NCI-H526 (cell line): ENCODE results near the gene CCDC187.
"Not testable (repeated sequence)": the region's sequence is repeated elsewhere in the genome, so short reads cannot be mapped to it uniquely, and the experiment has no call there.

Experiments used
- DNase-seq, 2 experiments: peaks; one replicate each; lab custom pipeline; 2025; lab: John Stamatoyannopoulos, UW

Gene CCDC187

DNA sequence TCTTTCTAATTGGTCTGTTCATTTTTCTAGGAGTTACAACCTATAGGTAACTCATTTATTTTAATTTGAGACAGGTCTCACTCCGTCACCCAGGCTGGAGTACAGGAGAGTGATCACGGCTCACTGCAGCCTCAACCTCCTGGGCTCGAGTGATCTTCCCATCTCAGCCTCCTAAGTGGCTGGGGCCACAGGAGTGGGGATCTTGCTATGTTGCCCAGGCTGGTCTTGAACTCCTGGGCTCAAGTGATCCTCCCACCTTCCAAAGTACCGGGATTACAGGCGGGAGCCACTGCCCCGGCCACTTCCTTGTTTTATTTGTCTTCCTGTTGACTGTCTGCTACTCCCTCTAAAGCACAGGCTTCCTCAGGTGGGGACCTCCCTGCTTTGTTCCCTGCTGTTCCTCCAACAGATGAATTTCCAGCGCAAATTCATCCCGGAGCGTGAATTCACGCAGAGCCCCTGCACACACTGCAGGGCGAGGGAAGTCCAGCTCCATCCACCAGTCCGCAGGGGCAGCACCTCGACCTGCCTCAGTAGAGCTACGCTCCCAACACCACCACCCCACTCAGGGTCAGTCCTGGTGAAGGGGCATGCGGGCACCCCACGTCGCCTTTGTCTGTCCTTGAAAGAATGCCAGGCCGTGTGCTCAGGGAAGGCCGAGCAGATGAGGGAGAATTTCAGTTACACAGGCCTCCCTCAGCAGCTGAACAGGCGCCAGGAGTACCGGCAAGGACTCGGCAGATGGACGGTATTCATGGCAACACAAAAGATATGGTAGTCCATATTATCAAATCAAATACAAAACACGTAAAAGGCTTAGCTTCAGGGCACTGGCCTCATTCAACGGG lies 64.5 kb downstream of the CCDC187 start:
- DNase-seq, result peak in 1 of 2 experiments; percentile 75

DNA sequence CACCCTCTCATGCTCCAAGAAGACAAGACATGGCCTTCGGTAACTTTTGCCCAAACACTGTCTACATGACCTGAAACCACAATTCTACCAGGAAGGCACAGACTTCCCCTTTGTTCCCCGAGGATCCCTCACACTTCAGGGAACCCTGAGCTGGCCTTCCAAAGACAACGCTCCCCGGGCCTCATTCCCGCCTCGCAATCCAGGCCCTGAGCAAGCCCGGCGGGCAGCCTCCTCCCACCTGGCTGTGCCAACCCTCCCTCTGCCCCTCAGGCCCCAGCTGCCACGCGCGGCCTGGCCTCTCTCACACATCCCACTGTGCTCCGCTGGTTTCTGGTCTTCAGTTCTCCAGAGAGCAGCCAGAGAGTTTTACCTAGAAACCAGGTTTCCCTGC lies 65.6 kb downstream of the CCDC187 start:
- DNase-seq, result no peak

DNA sequence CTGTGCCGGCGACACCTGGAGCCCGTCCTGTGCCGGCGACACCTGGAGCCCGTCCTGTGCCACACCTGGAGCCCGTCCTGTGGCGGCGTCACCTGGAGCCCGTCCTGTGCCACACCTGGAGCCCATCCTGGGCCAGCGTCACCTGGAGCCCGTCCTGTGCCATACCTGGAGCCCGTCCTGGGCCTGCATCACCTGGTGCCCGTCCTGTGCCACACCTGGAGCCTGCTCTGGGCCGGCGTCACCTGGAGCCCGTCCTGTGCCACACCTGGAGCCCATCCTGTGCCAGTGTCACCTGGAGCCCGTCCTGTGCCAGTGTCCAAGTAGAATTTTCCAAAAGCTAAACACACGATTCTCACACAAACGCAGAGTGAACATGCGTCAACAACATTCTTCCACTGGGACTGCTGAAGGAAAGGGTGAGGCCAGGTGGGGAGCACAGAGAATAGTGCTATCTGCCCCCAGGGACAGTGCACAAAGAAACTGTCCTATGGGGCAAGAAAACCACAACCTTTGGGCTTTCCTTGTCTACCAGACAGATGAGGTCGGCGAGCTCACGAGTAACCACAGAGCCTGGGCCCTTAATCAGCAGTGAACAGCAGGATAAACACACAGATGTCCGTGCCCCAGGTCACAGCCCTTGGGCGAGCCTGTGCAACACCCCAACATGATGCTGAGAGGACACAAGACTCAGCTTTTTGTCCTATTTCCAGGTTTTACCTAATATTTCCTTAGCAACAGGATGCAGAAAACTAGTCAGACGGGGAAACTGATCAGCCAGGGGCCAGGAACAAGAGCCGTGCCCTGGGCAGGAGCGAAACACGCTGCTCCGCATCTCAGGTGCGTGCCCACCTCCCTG lies 66.2 kb downstream of the CCDC187 start:
- DNase-seq, result no peak

DNA sequence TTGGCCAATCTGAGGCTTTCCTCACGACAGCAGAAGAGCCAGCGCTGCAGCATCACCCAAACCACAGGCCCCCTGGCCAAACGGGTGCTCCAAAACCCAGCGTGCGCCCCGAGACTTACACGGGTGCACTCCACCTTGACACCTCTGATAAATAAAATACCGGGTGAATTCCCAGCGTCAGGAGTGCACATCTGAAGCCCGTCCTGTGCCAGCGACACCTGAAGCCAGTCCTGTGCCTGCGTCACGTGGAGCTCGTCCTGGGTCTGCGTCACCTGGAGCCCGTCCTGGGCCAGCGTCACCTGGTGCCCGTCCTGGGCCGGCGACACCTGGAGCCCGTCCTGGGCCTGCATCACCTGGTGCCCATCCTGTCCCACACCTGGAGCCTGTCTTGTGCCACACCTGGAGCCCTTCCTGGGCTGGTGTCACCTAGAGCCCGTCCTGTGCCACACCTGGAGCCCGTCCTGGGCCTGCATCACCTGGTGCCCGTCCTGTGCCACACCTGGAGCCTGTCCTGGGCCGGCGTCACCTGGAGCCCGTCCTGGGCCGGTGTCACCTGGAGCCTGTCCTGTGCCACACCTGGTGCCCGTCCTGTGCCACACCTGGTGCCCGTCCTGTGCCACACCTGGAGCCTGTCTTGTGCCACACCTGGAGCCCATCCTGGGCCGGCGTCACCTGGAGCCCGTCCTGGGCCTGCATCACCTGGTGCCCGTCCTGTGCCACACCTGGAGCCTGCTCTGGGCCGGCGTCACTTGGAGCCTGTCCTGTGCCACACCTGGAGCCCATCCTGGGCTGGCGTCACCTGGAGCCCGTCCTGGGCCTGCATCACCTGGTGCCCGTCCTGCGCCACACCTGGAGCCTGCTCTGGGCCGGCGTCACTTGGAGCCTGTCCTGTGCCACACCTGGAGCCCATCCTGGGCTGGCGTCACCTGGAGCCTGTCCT lies 67.2 kb downstream of the CCDC187 start:
- not testable (repeated sequence) for DNase-seq

DNA sequence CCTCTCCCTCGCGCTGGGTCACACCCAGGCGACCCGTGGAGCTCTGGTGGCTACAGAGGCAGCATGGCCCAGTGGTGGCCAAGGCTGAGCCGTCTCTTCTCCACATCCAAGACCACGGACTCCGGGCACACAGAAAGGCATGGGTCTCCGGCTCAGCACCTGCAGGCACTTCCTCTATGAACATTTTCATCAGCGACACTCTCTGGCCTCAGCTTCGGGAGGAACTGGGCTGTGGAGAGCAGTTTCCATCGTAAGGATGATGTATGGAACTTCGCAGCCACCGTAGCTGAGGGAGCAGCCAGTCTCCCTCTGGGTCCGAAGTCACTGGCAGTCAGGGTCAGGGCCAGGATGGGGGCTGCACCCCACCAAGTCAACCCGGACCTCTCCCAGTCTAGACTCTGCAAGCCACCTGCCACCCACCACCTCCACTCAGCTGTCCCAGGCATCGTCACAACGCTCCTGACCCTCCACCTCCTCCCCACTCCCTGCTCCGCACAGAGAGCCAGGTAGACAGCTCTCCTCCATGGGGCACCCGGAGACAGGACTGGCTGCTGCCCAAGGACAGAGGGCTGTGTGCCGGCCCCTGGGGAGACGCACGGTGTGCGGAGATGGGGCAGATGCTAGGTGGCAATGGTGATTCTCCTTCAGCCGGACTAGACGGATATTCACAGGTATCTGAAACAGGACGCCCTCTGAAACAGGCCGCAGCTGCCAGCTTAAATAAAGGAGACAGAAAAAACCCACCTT lies 68.0 kb downstream of the CCDC187 start:
- DNase-seq, result no peak

DNA sequence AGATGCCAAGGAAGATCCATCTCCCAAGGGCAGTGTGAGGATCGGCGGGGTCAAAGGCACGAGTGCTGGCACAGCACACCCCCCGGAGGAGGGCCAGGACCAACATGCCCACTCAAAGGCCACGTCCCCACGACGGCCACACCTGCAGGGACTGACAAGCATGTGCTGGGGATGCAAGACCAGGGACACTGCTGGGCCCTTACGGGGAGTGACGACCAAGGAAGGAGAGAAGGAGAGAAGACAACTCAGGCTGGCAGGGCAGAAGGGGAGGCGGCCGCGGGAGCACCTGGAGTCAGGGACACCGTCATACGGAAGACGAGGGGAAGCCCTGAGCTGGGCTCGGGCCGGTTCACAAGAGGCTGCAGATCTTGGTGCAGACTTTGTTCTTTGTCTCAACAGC lies 68.7 kb downstream of the CCDC187 start:
- DNase-seq, result no peak

DNA sequence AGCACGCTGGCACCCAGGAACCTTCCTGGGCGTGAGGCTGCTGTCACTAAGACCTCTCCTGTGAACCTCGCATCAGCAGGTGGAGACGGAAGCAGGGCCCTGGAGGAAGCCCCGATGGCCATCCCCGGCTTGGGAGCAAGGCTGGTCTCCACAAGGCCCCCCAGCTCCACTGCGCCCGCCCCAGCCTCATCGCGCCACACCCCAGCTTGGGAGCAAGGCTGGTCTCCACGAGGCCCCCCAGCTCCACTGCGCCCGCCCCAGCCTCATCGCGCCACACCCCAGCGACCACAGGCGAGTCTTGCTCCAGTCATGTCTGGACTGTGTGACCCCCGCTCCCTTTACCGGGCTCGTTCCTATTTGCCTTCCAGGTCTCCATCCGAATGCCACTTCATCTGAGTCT lies 69.3 kb downstream of the CCDC187 start:
- no peak for DNase-seq

DNA sequence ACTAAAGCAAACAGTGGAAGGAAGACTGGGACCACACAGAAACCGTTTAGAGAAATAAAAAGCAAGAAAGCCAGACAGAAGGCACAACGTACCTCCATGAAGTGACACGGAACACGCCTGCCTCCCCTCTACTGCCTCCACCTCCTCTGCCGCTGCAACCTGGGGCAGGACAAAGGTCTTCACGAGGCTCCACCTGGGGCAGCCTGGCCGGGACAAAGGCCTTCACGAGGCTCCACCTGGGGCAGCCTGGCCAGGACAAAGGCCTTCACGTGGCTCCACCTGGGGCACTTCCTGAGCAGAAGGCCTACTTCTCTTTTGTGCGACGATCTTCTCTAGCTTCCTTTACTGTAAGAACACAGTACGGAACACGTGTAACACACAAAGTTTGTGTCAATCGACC lies 70.0 kb downstream of the CCDC187 start:
- DNase-seq, result no peak

DNA sequence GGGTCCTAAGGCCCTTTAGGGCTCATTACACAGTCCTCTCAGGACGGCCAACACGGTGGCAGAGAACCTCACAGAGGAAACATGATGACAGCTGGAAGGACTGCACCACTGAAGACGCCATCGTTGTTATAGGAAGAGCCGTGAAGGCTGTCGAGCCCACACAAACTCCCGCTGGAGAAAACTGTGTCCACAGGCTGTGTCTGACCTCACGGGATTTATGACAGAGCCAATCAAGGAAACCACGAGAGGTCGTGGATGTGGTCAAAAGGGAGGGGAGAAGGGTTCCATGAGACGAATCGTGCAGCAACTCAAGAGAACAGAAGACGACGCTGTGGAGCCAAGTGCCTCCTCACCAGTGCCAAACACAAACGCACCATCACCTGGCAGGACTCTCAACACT lies 70.5 kb downstream of the CCDC187 start:
- no peak for DNase-seq

DNA sequence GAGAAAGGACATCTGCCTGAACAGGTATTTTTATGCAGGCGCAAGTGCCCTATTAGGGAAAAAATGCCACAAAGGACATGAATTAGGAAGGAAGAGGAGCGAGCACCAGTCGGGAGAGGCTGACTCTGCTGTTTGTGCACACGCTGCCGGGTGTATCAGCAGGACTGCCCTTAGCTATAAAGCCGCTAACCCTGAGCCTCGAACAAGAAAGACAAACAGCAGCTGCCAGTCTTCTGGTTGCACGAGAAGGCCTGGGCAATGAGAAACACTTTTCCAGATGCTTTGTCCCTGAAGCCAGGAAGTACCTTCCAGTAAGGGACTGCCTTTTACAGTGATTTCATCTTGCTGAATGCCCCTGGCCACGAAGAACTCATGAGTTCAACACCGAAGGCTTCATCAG lies 70.9 kb downstream of the CCDC187 start:
- DNase-seq, result no peak

DNA sequence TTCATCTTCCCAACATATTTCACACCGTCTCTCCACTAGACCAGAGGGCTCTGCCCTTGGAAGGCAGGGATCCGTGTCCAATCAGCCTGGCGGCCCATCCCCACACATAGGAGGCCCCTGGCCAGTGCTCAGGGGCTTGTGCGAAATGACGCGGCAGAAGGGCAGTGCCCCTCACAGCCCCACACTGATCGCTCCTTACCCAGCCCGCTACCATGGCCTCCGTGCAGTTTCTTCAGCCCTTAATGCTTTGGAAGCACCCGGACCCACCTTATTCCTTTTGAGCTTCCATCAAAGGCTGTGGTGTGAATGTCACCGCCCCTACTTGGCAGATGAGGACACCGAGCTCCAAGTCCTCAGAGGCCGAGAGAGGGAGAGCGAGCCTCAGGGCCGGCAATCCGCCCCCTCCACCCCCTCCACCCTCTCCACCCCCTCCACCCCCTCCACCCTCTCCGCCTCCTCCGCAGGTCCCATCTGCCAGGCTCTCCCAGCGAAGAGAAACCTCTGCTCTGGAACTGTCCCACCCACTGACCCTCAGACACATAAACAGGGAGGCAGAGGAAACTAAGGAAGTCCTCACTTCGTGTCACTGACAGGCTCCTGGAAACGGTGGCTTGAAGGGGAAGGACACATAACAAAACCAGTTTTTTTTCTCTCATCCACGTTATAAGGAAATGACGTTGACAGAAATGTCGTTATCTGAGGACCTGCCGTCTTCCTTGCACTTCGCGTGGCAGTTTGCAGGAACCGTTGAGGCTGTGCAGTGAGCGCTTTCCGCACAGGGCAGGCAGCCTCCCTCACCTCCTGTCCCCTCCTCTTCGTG lies 72.2 kb downstream of the CCDC187 start:
- no peak for DNase-seq

DNA sequence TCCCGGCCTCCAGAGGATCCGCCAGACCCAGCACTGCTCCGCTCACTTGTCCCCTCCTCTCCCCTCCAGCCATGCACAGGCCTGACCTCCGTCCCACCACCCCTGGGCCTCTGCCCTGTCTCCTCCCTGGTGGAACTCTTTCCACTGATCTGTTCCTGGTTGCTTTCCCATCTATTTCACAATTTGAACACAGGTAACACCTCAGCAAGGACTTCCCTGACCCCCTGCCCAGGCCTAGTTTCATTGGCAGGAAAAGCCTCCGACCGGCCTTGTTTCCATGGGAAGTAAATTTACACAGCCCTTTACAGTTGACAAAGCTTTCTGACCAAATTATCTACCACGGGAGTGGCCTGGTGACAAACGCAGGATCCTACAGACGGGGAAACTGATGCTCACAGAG lies 73.1 kb downstream of the CCDC187 start:
- DNase-seq, result no peak

DNA sequence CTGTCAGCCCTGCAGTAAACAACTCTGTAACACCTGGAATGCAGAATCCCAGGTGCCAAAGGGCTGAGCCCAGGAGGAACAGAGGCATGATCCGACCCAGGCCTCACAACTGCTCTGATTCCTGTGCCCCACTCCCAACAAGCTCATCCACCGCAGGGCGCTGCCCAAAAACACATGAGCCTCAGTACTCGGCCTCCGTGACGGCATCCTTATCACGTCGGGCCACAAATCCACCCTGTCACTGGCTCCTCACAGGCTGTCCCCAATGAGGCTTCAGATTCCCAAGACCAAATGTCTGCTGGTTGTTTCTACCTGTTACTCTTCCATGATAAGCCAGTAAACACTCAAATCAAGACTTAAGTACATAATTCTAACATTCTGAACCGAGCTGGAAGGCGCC lies 73.5 kb downstream of the CCDC187 start:
- no peak for DNase-seq

DNA sequence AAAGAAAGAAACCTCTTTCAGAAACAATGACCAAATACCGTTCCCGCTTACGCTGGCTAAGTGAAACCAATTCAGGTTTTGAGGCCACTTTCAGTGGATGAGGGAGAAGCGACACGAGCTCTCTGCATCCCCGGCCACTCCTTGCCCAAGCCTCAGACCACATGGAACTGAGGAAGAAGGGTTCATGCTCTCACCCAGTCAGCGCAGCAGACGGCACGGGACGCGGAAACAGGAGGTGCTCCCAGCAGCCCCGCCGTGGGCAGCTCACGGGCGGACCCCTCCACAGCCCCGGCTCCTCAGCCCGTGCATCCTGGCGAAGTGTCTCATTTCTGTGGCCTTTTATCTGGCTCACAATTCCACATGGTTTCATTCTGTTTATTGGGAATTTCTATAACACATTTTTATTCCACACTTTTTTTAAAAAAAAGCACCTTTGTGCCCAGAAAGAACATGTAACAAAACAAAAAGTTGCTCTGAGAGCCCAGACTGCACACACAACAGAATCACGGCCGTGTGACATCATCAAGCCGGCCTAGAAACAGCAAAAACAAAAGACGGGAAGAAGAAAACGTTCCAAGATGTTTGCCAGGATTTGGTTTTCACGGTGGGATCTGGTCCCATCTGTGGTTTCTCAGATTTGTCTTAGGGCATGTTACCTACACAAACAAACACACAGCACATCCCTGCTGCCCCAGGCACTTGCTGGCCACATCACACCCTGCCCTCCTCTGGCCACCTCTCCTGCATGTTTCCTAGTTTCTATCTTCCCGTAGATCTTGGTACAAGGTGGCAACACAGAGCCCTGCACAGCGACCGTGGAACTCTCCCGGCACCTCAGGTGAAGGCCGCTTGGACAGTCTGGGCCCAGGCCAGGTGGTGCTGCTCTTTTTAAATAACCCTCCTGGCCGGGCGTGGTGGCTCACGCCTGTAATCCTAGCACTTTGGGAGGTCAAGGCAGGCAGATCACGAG lies 74.5 kb downstream of the CCDC187 start:
- DNase-seq, result no peak

DNA sequence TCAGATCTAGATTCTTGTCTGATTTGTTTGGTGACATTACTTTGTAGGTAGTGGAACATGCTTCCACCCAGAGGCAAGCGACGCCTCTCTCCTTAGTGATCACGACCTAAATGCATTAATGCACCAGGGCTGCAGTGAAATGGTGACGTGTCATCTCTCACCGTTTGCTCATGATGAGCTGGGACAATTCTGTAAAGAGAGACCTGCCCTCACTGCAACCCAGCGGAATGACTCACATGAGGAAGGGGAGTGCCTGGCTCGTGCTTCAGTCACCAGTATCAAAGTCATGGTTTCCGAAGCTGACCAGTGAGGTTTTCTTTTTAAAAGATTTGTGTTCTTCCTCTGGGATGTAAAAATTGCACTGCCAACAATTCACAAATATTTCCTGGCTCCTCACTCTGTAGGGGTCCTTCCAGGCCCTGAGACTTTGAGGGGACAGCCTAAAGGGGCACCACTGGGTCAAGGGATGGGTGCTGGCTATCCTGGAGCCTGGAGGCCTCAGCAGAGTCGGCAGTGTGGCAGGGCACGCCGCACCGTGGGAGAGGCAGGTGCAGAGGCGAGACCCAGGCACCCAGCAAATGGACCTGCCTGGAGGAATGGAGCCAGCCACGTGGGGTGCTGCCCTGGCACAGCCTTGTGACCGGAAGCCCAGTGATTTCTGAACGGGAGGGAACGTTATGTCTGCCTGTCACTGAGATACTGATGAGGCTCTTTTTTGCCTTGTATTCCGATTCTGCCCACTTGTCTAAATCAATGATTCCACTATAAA lies 75.6 kb downstream of the CCDC187 start:
- no peak for DNase-seq

DNA sequence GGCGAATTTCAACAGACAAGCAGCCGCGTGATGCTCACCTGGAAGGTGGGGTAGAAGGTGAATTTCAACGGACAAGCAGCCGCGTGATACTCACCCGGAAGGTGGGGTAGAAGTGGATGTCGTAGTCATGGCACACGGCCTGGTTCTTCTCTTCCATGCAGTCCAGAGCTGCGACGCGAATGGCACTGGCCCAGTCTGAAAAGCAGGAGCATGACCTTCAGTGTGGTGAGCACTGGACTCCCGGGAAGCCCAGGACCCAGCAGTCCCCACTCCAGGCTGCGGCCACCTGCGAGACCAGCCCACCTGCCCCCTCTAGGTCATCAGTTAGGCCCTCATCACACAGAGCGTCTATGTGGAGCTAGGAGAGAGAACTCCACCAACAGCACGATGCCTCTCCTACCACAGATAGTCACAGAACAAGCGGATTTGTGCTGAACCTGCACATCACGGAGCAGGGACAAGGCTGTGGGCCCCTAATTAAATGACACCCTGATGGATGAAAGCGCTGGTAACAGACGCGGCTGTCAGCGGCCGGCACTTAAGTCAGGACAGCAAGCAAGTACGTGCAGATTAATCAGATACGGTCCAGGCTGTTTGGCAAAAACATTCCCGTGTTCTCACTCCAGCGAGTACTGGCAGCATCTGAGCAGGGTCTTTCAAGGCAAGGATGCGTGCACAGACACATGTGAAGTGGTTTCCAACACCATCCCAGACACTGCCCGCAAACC lies 77.0 kb downstream of the CCDC187 start:
- no peak for DNase-seq

DNA sequence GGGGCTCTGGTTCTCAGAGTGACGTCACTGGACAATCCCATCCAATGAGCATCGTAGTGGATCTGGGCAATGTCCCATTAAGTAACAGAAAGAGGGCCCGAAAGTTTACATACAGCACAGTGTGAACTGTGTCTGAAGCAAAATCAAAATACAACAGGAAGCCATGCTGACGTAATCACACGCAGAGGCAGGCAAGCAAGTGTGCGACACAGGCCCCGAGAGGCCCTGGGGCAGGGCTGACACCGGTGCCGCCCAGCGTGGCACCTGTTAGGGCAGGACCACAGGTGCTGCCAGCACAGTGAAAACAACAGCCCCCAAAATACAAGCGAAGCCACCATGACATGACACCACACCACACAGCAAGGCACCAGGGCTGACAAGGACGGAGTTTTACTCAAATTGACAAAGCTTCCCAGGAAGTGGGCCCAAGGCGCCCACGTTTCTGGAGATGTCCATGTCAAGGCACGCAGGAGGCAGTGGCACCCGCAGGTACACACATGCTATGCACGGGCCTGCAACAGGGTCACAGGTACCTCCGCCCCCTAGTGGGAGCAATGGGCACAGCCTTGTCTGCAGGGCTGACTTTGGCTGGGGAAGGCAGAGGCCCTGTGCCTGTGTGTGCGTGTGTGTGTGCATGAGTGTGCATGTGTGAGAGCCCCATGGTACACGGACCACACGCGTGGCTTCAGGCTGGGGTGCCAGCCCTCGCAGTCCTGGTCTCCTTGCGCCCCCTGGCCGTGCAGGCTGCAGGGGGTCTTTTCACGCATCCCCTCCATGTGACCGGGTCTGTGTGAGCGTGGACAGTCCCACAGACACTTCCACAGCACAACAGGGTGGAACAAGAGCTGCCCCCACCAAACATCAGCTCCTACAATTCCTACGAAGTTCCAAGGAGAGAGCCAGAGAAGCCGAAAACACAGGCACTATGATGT lies 77.9 kb downstream of the CCDC187 start:
- DNase-seq, result peak in 1 of 2 experiments; percentile 78
